Astrocyte (in vitro differentiated cells and primary cell): ENCODE measurements around the gene HOXB13.

Experiments
- EZH2 ChIP-seq: IDR thresholded peaks from 2 replicates; pipeline ENCODE4 v1.6.1; 2012; ENCODE audit warnings: mild to moderate bottlenecking, low read length, inconsistent platforms; ENCODE audit not compliant: insufficient read depth
- TF ChIP-seq, protein P1 (sequence below): IDR thresholded peaks from 2 replicates; pipeline ENCODE4 v1.5.1; 2011; ENCODE audit warnings: low read depth, mild to moderate bottlenecking, inconsistent platforms, low read length, moderate library complexity; ENCODE audit not compliant: insufficient read depth

DNA sequence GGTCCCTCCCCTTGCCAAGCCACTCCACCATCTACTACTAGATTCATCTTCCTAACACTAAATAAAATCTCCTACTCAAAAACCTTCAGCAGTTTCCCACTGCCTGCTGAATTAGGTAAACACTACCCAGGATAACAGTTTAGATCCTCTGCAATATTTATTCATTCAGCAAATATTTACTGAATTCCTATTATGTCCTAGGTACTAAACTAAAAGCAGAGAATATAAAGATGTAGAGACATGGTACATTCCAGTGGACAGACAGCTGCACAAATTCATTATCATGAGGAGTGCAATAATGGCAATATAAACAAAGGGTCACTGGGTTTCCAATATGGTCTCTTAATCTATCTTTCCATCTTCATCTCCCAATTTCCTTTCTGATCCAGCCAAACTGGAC lies 30.7 kb upstream of the HOXB13 start:
- TF ChIP-seq, protein P1, sequence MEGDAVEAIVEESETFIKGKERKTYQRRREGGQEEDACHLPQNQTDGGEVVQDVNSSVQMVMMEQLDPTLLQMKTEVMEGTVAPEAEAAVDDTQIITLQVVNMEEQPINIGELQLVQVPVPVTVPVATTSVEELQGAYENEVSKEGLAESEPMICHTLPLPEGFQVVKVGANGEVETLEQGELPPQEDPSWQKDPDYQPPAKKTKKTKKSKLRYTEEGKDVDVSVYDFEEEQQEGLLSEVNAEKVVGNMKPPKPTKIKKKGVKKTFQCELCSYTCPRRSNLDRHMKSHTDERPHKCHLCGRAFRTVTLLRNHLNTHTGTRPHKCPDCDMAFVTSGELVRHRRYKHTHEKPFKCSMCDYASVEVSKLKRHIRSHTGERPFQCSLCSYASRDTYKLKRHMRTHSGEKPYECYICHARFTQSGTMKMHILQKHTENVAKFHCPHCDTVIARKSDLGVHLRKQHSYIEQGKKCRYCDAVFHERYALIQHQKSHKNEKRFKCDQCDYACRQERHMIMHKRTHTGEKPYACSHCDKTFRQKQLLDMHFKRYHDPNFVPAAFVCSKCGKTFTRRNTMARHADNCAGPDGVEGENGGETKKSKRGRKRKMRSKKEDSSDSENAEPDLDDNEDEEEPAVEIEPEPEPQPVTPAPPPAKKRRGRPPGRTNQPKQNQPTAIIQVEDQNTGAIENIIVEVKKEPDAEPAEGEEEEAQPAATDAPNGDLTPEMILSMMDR = no peak
- TF ChIP-seq EZH2 = no peak
